Body of pancreas (tissue), 4 donors: ENCODE results near the gene HELZ2. TPM values are rescaled to one million over a fixed set of nuclear protein-coding genes. Genes with fewer than 3 reads are reported as not detected.

Experiments
- ATAC-seq: fragments of 150-250 bp; one replicate; pipeline ENCODE4 v1.9.1; 2016
- DNase-seq, 4 donors: peaks; one replicate each; pipeline ENCODE4 v3.0.0-alpha.2; 2019
- H3K27ac ChIP-seq, 4 donors: fragments of 200-600 bp; sonication (generic); 1 replicate in 3 of 4; 2 replicates in 1 of 4; pipeline versions ENCODE4 v1.5.1 to v1.6.1; 2016 to 2019; ENCODE audit warnings: mild to moderate bottlenecking in 1 of 4, mixed read lengths in 1 of 4, moderate library complexity in 1 of 4
- H3K27me3 ChIP-seq, 2 donors: fragments of 200-600 bp; sonication (generic); one replicate each; pipeline ENCODE4 v1.6.0; 2016; ENCODE audit warnings: mild to moderate bottlenecking in 1 of 2
- H3K36me3 ChIP-seq, 2 donors: fragments of 200-600 bp; sonication (generic); replicated peaks in 1 of 2; 2 replicates each; pipeline ENCODE4 v1.5.1; 2016; ENCODE audit warnings: low read depth in 2 of 2; ENCODE audit not compliant: insufficient read depth in 1 of 2
- H3K4me1 ChIP-seq: fragments of 200-600 bp; sonication (generic); one replicate; pipeline ENCODE4 v1.6.0; 2016
- H3K4me3 ChIP-seq, 2 donors: fragments of 200-600 bp; sonication (generic); 1 replicate in 1 of 2; 2 replicates in 1 of 2; pipeline ENCODE4 v1.5.1; 2016 to 2019
- H3K9me3 ChIP-seq, 3 donors: fragments of 200-600 bp; sonication (generic); 1 replicate in 2 of 3; 2 replicates in 1 of 3; pipeline ENCODE4 v1.5.1; 2016
- CTCF ChIP-seq, 7 experiments: fragments of 450-650 bp in 4 of 7; fragments of 200-600 bp in 3 of 7; sonication (generic) in 3 of 7; IDR thresholded peaks; one replicate each; pipeline ENCODE4 v1.5.1; 2016 to 2019; ENCODE audit warnings: antibody characterized with exemption in 7 of 7
- POLR2A ChIP-seq, 3 donors: fragments of 450-650 bp; IDR thresholded peaks; one replicate each; pipeline ENCODE4 v1.6.1; 2016; ENCODE audit warnings: antibody characterized with exemption in 3 of 3, mild to moderate bottlenecking in 2 of 3
- WGBS, 2 donors: methylation state at CpG; one replicate each; pipeline ENCODE4 v1.1.5; 2017; 5-methylcytosine and 5-hydroxymethylcytosine counted together
- intact Hi-C: fragments of 100-400 bp; cut with DNase I; formaldehyde crosslinking; loops from one replicate; pipeline ENCODE4 v1.15.1; 2023
- total RNA-seq, 2 donors: library from RNA; depleted of rRNA; stranded (reverse); fragments of >200 nt; gene quantifications; one replicate each; pipeline ENCODE4 v1.1.0, GENCODE V29; 2016

Gene HELZ2
- total RNA-seq, 2 donors from 2014 or later: 20.8 to 33.3 TPM

GRCh38 chr20:63579017-63579694 is 5.1 kb upstream of the HELZ2 start:
- ATAC-seq (no peak), DNase-seq (no peak)
- Histone ChIP-seq H3K27me3 (no peaks in the 10 kb centered on the region), H3K4me3 (no peak overlapping the region), H3K36me3 (no peaks in the 10 kb centered on the region), H3K27ac (no peak overlapping the region), H3K9me3 (no peaks in the 10 kb centered on the region), H3K4me1 (peaks cover 10% of the 10 kb centered on the region)
- intact Hi-C loops: no loop called here
- 56 to 64% methylated on average over 15 to 19 of the region's 19 CpGs for WGBS, 2 donors
- TF ChIP-seq CTCF (IDR thresholded peaks at IDR 0.05): no peak
- TF ChIP-seq POLR2A (IDR thresholded peaks at IDR 0.05): no peak

- H3K36me3 ChIP-seq: no peaks in the 10 kb centered on the region
- H3K9me3 ChIP-seq: no peaks in the 10 kb centered on the region
- ATAC-seq: no peak
- H3K4me3 ChIP-seq: no peak overlapping the region
- WGBS, 2 donors: 57 to 63% methylated on average over 21 to 26 of the region's 26 CpGs
- TF ChIP-seq CTCF (IDR thresholded peaks at IDR 0.05) (peak in 1 of 7 experiments; percentile 5), POLR2A (IDR thresholded peaks at IDR 0.05) (no peak)
- peaks cover 13% of the 10 kb centered on the region for H3K4me1 ChIP-seq
- no peaks in the 10 kb centered on the region for H3K27me3 ChIP-seq
- intact Hi-C loops: no loop called here
- no peak overlapping the region for H3K27ac ChIP-seq
- no peak for DNase-seq
These were observed 4.4 kb upstream of the HELZ2 start for GRCh38 chr20:63578224-63579016.

GRCh38 chr20:63577317-63577894 is 3.4 kb upstream of the HELZ2 start:
- Histone ChIP-seq H3K9me3 (no peaks in the 10 kb centered on the region), H3K4me3 (no peak overlapping the region), H3K36me3 (no peaks in the 10 kb centered on the region), H3K27me3 (no peaks in the 10 kb centered on the region), H3K27ac (no peak overlapping the region), H3K4me1 (peaks cover 20% of the 10 kb centered on the region)
- ATAC-seq: no peak
- peak; percentile 74 to 91 (median 84) for DNase-seq
- intact Hi-C loops: no loop called here
- TF ChIP-seq CTCF (IDR thresholded peaks at IDR 0.05) (no peak), POLR2A (IDR thresholded peaks at IDR 0.05) (no peak)
- WGBS, 2 donors: 29 to 47% methylated on average over 11 to 19 of the region's 19 CpGs

- intact Hi-C loops: no loop called here
These were observed 2.3 kb upstream of the HELZ2 start for GRCh38 chr20:63576311-63576710.

More at GRCh38 chr20:63576311-63576710, 2.3 kb upstream of the HELZ2 start:
- no peak for TF ChIP-seq POLR2A (IDR thresholded peaks at IDR 0.05)
- TF ChIP-seq CTCF (IDR thresholded peaks at IDR 0.05): no peak
- Histone ChIP-seq H3K27ac (no peak overlapping the region), H3K27me3 (no peaks in the 10 kb centered on the region), H3K4me1 (peaks cover 20% of the 10 kb centered on the region), H3K36me3 (no peaks in the 10 kb centered on the region), H3K4me3 (no peak overlapping the region), H3K9me3 (no peaks in the 10 kb centered on the region)
- DNase-seq (no peak), ATAC-seq (no peak)
- 81 to 86% methylated on average over 7 of the region's 7 CpGs for WGBS, 2 donors
